Measurements from ENCODE around the gene ASTN2. TPM values are rescaled to one million over a fixed set of nuclear protein-coding genes. Genes with fewer than 3 reads are reported as not detected.

ASTN2 gene
- total RNA-seq, 4 donors from 2014 or later: 0.94 to 5.6 (median 3.7) TPM

GRCh38 chr9:117284414-117284813 lies 130.4 kb downstream of the ASTN2 start:
- Histone ChIP-seq H3K27me3 (no peaks in the 10 kb centered on the region), H3K4me1 (no peaks in the 10 kb centered on the region), H3K9me3 (no peaks in the 10 kb centered on the region), H3K36me3 (no peaks in the 10 kb centered on the region), H3K27ac (no peak overlapping the region), H3K4me3 (replicated peaks in 1 of 3) (no peak overlapping the region)
- WGBS, 2 donors: 79 to 88% methylated on average over 1 of the region's 1 CpG
- no peak for DNase-seq
- intact Hi-C loops (cut with DNase I): no loop called here
- no peak for TF ChIP-seq POLR2A (IDR thresholded peaks at IDR 0.05)
- no peak for TF ChIP-seq CTCF (IDR thresholded peaks at IDR 0.05)

GRCh38 chr9:117282541-117282940 lies 132.3 kb downstream of the ASTN2 start:
- Histone ChIP-seq H3K36me3 (no peaks in the 10 kb centered on the region), H3K4me1 (no peaks in the 10 kb centered on the region), H3K27me3 (no peaks in the 10 kb centered on the region), H3K9me3 (no peaks in the 10 kb centered on the region), H3K4me3 (replicated peaks in 1 of 3) (no peak overlapping the region), H3K27ac (no peak overlapping the region)
- no peak for DNase-seq
- WGBS, 2 donors: 49 to 87% methylated on average over 2 of the region's 2 CpGs
- TF ChIP-seq CTCF (IDR thresholded peaks at IDR 0.05): no peak
- no peak for TF ChIP-seq POLR2A (IDR thresholded peaks at IDR 0.05)
- intact Hi-C loops (cut with DNase I): no loop called here

GRCh38 chr9:117278471-117279035 lies 136.3 kb downstream of the ASTN2 start:
- H3K9me3 ChIP-seq: no peaks in the 10 kb centered on the region
- no peaks in the 10 kb centered on the region for H3K27me3 ChIP-seq
- intact Hi-C loops (cut with DNase I): no loop called here
- no peaks in the 10 kb centered on the region for H3K4me1 ChIP-seq
- WGBS, 2 donors: 40 to 46% methylated on average over 7 of the region's 7 CpGs
- H3K36me3 ChIP-seq: no peaks in the 10 kb centered on the region
- H3K27ac ChIP-seq: no peak overlapping the region
- no peak for DNase-seq
- TF ChIP-seq CTCF (IDR thresholded peaks at IDR 0.05): no peak
- no peak for TF ChIP-seq POLR2A (IDR thresholded peaks at IDR 0.05)
- no peak overlapping the region for H3K4me3 ChIP-seq (replicated peaks in 1 of 3)

- 76 to 86% methylated on average over 4 of the region's 4 CpGs for WGBS, 2 donors
- Histone ChIP-seq H3K27me3 (no peaks in the 10 kb centered on the region), H3K4me3 (replicated peaks in 1 of 3) (no peak overlapping the region), H3K27ac (no peak overlapping the region), H3K4me1 (no peaks in the 10 kb centered on the region), H3K9me3 (no peaks in the 10 kb centered on the region), H3K36me3 (no peaks in the 10 kb centered on the region)
- DNase-seq: no peak
- intact Hi-C loops (cut with DNase I): no loop called here
- TF ChIP-seq CTCF (IDR thresholded peaks at IDR 0.05): no peak
- no peak for TF ChIP-seq POLR2A (IDR thresholded peaks at IDR 0.05)
Measured at GRCh38 chr9:117278020-117278419, 136.8 kb downstream of the ASTN2 start.

GRCh38 chr9:117276444-117276843 lies 138.4 kb downstream of the ASTN2 start:
- Histone ChIP-seq H3K27me3 (no peaks in the 10 kb centered on the region), H3K9me3 (no peaks in the 10 kb centered on the region)
- intact Hi-C loops (cut with DNase I): no loop called here

More at GRCh38 chr9:117276444-117276843, 138.4 kb downstream of the ASTN2 start:
- no peak for DNase-seq
- TF ChIP-seq POLR2A (IDR thresholded peaks at IDR 0.05): no peak
- no peak for TF ChIP-seq CTCF (IDR thresholded peaks at IDR 0.05)
- no peaks in the 10 kb centered on the region for H3K36me3 ChIP-seq
- no peak overlapping the region for H3K27ac ChIP-seq
- no peaks in the 10 kb centered on the region for H3K4me1 ChIP-seq
- WGBS, 2 donors: 62 to 80% methylated on average over 3 of the region's 3 CpGs
- H3K4me3 ChIP-seq (replicated peaks in 1 of 3): no peak overlapping the region

All from thyroid gland (tissue), 4 donors.